HG03558 (cell line): ENCODE data around the gene CPLX1.

Experiments used
- ATAC-seq: cut with Tn5 transposase; IDR thresholded peaks from one replicate; pipeline ENCODE4 v1.9.1; 2021; ENCODE audit warnings: moderate number of reproducible peaks; ENCODE audit not compliant: unreplicated experiment; ENCODE audit errors: extremely low read depth

The CPLX1 gene

DNA sequence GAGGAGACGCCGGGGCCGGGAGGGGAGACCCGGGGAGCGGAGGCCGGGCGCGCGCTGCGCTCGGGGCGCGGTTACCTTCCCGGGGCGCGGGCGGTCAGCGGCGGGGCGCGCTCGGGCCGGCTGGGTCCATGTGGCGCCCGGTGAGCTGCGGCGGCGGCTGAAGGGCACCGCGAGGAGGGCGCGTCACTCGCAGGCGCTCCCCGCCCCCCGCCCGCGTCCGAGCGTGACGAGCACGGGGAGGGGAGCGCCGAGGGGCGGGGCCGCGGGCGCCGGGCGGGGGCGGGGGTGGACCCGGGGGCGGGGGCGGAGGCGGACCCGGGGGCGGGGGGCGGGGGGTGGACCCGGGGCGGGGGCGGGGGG, at the start of gene CPLX1:
Gene CPLX1, minus strand, starts transcription at position 159 of the 360 bp plus-strand sequence. CDS start 1,607 bp downstream, outside the sequence.
- no peak for ATAC-seq

- ATAC-seq, result no peak
These were observed 49.3 kb upstream of the CPLX1 start for GRCh38 chr4:874971-875817.

- no peak for ATAC-seq
These were observed 48.1 kb upstream of the CPLX1 start for GRCh38 chr4:874056-874455.

- no peak for ATAC-seq
These were observed 46.5 kb upstream of the CPLX1 start for GRCh38 chr4:872241-872981.

DNA sequence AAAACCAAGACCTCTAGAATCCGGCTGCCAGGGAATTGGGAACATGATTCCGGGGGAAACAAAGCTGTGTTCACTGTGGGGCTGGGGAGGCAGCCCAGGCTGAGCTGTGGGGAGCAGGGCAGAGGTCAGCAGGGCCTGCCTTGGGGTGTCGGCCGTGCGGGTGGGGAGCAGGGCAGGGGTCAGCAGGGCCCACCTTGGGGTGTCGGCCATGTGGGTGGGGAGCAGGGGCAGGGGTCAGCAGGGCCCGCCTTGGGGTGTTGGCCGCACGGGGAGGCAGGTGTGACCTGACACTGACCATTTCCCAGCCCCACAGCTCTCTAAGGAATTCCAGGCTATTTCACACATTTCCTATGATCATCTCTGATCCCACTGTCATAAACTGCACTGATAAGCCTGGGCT, 45.6 kb upstream of the CPLX1 start:
- no peak for ATAC-seq

GRCh38 chr4:870951-871350, 45.0 kb upstream of the CPLX1 start:
- ATAC-seq, result no peak

GRCh38 chr4:869776-870175, 43.8 kb upstream of the CPLX1 start:
- ATAC-seq, result no peak

DNA sequence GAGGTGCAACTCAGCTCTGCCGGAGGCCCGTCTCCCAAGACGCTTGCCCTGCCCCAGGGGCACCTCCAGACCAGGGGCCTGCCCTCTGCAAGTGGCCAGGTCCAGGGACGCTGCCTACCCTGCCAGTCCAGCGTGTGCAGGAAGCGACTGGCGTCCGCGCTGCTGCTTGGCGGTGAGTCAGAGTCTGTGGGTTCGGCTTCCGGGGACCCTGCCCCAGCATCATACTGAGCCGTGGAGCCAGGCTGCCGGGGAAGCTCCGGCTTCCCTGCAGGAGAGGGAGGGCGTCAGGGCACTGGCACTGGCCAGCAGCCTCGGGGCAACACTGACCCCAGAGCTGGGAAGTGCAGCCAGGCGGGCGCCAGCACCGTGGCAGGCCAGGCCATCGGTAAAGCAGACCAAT, 42.5 kb upstream of the CPLX1 start:
- no peak for ATAC-seq

DNA sequence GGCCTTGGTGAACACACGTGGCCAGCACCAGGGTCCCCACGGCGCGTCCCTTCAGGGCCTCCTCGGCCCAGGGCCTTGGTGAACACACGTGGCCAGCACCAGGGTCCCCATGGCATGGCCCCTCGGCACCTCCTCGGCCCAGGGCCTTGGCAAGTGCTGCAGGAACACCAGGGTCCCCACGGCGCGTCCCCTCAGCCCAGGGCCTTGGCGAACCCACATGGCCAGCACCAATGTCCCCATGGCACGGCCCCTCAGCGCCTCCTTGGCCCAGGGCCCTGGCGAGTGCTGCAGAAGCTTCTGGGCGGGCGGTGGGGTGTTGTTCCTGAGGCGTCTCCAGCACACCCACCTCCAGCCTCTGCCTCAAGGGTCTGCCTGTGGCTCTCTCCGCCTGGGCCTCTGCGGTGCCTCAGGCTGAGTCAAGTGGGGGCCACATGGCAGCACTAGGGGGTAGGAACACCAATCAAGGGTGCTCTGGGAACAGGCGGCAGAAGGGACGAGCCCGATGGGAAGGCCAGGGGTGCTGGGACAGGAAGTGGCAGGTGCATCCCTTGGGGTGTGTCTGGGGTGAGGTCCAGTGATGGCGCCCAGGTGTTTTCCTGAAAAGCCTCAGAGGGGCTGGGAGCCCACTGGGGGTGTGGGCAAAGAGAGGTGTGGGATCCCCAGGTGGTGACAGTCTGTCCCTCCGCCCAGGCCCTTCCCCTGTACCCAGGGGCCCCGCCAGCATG, 41.8 kb upstream of the CPLX1 start:
- no peak for ATAC-seq

- no peak for ATAC-seq
These were observed 40.9 kb upstream of the CPLX1 start for GRCh38 chr4:866761-867390.

GRCh38 chr4:866068-866760, 40.3 kb upstream of the CPLX1 start:
- ATAC-seq, result no peak

- no peak for ATAC-seq
These were observed 39.6 kb upstream of the CPLX1 start for GRCh38 chr4:865572-865971.

DNA sequence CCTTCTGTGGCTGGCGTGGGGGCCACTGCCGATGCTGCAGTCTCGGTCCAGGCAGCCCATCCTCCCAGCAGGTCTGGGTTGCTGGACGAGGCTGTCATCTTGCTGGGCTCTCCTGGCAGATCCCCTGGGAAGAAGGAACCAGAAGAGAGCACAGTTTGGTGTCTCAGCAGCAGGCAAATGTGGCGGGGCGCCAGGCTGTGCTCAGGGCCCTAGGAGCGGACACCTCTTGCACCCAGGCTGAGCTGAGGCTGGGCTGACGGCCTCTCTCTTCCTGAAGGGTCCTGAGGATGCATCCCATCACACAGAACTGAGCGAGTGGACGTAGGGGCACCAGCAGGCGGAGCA, 39.2 kb upstream of the CPLX1 start:
- ATAC-seq, result no peak

DNA sequence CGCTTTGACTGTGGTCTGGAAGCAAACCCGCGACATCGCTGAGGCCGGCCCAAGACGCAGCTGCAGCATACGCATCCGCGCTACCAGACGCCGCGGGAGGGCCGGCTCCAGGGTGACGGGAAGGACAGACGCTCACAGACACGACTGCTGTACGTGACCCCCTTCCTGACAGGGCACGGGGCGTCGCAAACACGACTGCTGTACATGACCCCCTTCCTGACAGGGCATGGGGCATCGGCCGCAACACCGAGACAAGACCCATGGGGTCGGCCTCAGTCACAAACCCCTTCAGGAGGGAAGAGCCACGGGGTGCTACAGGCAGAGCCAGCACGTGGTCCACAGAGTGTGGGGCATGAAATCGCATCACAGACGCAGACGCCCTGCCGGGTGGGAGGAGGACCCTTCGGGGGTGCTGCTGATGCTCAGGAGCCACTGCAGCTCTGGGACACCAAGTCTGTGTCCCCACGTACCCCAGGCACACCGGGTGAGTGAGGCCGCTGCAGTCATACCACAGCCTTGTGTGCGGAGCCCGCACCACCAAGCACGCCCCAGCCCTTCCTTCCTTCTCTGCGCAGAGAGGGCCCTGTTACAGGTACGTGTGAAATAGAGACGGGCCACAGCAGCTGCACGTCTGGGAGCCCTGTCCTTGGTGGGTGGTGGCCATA, 38.7 kb upstream of the CPLX1 start:
- ATAC-seq, result no peak

DNA sequence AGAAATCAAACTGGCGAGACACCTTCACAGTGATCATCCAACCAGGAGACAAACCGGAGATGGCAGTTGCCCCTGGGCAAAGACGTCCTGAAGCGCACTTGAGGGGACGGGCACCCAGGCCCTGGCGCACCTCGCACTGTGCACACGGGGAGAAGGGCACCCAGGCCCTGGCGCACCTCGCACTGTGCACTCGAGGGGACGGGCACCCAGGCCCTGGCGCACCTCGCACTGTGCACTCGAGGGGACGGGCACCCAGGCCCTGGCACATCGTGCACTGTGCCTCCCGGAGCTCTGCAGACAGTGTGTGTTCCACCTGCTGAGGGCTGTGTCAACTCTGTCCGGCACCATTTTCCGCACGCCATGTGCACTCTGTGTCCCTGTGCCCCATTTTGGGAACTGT, 34.6 kb upstream of the CPLX1 start:
- ATAC-seq, result no peak

DNA sequence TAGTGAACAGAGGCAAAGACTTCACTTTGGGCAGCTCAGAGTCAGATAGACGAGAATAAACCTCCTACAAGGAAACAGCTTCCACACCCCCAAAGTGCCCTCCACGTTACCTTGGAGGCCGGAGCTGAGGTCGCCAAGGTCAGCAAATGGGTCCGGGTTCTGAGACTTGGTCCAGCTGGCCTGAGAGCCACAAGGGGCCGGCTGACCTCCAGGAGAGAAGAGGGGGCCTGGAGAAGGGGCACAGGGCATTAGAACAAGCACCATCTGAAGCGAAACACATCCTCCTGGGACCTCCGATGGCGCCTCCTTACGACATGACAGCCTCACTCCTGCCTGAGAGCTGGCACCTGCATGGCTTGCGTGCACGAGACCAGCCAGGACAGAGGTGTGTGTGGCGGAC, 33.6 kb upstream of the CPLX1 start:
- ATAC-seq, result no peak

DNA sequence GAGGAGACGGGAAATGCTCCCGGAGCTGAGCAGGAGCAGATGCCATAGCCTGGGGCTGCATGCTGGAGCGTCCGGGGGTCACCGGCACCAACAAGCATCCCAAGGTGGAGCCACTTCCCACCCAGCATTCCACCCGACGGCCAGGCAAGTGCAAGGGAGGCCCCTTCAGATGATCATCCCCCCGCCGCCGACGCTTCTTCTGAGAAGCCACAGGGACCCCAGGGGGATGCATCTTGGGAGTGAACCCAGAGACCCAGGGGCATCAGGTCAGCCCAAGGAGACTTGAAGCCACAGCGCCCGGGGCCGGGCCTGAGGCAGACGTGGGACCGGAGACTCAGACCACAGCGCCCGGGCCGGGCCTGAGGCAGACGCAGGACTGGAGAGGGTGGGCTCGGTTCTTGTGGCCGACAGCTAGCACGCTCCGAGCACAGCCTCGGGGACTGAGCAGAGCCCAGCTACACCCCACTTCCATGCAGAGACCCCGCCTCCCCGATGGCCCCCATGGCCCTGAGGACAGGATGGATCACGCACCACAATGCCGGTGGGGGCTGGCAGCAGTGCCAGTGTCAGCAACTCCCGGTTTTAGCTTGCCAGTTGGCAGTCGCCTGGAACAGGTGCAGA, 33.0 kb upstream of the CPLX1 start:
- no peak for ATAC-seq

DNA sequence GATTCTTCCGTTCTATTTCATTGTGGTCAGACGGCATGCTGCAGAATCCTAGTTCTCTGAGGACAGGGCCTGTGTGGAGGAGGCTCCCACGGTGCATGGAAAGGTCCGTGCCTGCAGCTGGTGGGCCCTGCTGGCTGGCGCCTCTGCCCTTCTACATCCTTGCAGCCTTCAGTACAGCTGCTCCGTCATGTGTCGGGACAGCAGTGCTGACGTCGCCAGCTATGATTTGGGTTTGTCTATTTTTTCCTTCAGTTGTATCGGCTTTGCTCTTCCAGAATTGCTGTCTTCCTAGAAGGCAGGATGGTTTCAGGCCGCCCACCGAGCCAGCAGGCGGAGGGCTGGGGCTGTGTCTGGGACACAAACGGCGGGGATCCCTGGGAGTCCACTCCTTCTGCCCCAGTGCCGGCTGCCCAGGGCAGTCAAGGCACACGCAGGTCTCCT, 32.1 kb upstream of the CPLX1 start:
- no peak for ATAC-seq

DNA sequence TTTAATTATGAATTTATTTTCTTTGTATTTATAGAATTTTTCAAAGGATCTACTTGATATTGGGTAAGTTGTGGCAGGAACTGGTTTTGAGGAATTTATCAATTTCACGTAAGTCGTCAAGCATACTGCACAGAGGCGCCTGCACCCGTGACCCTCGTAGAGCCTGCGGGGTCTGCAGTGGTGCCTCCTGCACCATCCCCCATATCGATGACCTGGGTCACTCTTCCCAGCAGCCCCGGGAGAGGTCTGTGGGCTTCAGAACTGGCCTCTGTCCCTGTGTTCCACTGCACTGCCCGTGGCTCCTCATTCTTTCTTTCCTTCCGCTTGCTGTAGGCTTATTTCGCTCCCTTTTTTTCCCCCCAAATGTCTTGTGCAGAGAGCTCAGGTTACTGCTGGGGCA, 31.5 kb upstream of the CPLX1 start:
- ATAC-seq, result no peak
